Stimulated activated CD4-positive, alpha-beta T cell treated with anti-CD3 and anti-CD28 coated beads, Interleukin-4, amount 100 ng/mL, for 1 hour (primary cell): Measurements from ENCODE around the gene TSC22D2.
"Not testable (repeated sequence)": the region's sequence is repeated elsewhere in the genome, so short reads cannot be mapped to it uniquely, and the experiment has no call there.

Source experiments
- DNase-seq: peaks from one replicate; pipeline ENCODE4 v3.0.0-alpha.2; 2020

Gene TSC22D2

DNA sequence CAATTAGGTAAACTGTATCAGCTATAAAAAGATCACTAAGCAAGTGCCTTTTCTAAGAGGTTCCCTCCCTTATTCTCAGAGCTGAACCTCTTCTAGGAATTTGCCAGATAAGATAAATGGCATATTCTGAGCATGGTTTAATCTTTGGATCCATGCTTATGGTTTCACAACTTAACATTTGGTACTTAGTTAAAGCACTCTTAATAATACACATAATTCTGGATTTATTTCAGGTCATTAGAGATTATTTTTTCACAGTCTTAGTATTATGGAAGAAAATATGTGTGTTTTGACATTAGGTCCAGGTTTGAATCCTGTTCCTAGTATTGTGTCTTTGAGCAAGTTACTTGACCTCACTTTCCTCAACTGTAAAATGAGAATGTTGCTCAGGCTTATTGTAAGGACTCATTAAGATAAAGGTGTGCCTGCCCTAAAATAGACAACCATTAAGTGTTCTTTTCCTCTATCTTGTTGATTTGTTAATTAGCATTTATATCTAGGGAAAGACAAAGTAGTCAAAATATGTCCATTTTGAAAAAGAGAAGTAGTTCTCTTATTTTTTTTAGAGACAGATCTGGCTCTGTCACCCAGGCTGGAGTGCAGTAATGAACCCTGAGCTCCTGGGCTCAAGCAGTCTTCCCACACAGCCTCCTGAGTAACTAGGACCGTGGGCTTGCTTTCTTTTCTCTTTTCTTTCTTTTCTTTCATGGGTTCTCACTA lies 43.4 kb downstream of the TSC22D2 start:
- no peak for DNase-seq

DNA sequence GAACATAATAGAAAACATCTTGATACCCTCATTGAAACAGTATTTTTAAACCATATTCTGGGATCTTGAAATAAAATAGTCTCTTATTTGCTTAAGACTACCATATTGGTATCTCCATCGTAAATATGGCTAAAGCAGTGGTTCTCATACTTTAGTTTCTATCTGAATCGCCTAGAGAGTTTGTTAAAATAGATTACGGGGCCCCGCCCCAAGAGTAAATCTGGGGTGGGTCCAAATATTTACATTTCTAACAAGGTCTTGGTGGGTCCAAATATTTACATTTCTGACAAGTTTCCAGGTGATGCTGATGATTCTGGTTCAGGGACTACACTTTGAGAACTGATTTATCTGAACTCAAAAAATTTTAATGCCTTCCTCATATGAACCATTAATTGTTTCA lies 45.3 kb downstream of the TSC22D2 start:
- DNase-seq = no peak

DNA sequence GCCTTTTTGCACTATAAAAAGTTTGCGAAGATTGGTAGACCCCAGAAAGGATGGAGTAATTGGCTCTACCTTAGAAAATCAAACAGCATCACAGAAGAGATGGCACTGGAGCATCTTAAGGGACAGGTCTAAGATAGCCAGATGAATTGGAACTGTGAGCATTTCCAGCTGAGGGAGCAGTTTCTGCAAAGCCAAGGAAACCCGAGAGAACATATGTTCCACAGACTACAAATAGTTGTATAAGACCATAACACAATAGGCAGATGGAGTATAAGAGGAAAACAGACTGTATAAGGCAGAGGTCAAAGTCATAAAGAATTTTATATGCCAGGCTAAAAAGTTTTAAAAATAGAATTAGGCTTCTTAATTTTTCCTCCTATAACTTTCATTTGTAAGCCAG lies 46.0 kb downstream of the TSC22D2 start:
- DNase-seq = no peak

DNA sequence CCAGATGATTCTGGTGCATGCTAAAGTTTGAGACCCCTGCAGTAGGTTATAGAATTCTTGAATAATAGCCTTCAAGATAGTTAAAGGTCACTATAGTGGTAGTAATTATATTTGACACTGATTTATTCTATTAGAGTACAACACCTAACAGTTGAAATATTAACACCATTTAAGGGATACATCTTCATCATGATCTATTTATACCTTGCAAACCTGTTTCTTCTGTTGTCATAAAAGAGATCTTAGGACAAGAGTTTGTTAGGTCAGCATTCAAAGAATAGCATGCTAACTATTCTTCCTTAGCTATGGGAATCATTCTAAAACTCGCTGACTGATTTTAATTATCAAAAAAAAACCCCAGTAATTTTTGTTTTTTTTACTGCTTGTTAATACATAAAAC lies 46.5 kb downstream of the TSC22D2 start:
- no peak for DNase-seq

DNA sequence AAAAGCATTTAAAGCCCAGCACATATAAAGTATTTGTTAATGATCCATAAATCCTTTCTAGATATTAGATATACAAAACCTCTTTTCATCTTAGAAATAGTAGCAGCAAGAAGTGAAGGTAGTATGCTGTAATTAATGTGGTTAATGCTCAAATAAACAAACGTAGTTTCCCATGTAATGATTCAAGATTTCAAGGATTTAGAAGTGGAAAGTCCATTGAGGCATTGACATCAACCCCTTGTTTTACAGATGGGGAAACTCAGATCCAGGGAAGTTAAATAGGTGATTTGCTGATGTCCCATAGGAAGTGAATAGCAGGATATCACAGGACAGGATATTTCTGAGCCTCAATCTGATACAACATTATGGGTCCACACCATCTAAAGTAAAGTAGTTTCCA lies 47.2 kb downstream of the TSC22D2 start:
- no peak for DNase-seq

DNA sequence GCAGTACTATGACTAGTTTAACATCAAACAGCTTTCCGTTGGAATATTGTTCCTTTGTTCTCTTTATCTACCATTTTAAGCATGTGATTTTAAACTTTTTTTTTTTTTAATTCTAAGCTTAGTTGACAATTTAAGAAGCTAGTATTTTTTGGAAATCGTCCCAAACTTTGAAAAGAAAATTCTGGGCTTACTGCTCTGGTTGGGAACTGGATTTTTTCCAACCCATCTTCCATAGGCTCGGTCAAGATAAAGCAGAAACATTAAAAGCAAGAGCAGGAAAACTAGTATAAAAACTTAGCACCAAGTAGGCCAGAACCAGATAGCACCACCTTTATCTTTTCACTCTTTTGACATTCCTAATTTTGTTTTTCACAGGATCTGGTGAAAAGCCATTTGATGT lies 49.9 kb downstream of the TSC22D2 start:
- DNase-seq = no peak

DNA sequence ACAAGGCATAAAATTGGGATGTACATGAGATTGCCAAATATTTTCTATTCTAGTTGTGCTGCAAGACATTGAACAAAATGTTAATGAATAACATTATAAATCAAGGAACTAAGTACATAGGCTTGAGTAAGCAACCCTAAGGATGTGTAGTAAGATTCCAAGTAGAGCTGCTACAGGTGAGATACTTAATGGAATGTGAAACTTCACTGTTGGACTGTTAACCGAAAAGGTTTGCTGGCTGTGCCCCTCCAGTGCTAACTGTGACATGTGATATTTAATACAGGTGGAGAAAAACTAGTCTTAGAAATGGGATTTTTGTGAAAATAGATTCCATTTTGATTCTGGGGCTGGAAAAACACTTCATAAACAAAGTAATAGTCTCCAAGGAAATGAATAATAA lies 52.4 kb downstream of the TSC22D2 start:
- DNase-seq = no peak

DNA sequence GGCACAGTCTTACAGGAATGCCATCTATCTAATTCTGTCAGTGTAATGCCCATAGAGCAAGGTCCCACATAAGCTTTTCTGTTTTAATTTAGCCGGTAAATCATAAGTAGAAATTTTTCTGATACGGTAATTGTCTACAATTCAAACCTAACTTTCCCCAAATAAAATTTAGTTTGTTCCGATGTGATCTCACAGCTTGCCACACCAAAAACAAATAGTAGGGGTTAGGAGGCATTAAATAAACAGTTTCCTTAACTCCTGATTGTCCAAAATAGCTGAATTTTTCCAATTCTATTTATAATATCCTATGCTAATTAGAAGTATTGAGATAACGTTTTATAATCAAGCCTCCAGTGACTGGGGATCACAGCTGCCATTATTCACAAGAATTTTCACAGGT lies 53.3 kb downstream of the TSC22D2 start:
- no peak for DNase-seq

DNA sequence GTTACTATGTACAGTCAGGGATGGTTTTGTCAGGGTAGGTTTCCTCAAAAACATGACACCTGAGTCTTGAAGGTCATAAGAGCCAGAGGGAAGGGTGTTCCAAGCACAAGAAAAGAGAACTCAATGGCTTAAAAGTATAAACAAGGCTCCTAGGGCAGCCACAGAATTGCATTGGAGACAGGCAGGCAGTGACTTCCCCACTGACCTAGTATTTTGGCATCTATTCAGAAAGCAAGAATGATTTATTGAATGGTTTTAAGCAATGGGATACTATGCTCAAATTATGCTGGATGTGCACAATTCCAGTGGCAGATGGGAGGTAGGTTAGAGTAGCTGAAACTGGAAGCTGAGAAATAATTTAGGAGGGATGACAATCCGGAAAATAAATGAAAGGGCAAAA lies 54.0 kb downstream of the TSC22D2 start:
- DNase-seq = no peak

DNA sequence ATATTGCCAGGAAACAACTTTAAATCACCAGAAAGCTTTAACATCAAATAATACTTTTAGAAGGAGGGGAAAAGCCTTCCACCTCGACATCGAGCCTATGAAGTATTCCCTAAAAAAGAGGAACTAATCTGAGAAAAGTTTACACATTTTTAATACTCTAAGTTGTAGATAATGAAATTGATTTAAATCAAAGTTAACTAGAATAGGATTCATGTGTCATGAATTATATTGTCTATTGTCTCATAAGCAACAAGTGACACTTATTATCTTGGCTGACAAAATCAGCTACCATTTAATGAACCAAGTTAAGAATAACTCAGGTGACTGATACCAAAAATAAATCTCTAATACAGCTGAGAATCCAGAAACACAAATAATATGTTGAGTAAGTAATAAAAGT lies 56.6 kb downstream of the TSC22D2 start:
- no peak for DNase-seq

DNA sequence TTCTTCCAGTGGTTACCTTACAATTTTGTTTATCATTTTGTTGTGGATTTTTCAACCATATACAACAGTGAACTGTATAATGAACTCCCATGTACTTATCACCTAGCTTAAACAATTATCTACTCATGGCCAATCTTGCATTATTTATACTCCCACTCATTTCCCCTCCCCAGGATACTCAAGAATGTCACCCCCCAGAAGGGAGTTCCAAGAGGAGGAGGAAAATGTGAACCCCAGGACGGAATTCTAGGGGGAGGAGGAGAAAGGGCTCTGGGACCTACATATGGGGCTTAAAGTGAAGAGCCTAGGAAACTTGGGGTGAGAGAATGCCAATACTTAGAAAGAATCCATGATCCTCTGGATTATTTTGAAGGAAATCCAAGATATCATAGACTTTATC lies 59.3 kb downstream of the TSC22D2 start:
- no peak for DNase-seq

DNA sequence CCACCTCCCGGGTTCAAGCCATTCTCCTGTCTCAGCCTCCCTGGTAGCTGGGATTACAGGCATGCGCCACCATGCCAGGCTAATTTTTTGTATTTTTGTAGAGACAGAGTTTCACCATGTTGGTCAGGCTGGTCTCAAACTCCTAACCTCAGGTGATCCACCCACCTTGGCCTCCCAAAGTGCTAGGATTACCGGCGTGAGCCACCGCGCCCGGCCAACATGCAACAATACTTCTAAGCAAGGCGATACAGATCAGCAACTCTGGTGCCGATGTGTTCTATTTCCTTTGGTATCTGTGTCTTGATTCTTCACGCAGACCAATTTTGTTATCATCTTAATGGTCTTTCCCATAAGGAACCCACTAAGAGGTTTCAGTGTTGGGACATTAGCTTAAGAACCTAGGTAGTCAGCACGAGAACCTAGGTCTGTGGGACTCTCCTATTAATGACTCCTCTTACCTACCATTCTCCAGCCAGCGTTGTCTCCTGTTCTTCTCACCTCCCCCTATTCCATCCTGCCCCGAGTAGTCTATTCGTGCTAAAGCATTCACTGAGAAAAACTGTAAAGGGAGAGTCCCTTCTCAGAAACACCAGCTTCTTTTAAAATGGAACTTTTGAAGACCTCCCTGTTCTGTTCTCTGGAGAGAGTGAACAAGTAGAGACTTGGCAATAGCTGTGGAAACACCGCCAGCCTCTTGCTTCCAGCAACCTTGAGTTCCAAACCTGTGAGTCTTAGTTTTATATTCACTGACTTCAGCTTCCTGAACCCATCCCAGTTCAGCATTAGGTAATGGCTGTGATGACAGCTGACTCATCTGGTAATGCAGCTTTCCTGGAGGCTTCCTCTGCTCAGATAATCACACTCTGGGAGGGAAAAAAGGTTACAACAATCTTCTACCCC lies 61.2 kb downstream of the TSC22D2 start:
- DNase-seq = no peak

DNA sequence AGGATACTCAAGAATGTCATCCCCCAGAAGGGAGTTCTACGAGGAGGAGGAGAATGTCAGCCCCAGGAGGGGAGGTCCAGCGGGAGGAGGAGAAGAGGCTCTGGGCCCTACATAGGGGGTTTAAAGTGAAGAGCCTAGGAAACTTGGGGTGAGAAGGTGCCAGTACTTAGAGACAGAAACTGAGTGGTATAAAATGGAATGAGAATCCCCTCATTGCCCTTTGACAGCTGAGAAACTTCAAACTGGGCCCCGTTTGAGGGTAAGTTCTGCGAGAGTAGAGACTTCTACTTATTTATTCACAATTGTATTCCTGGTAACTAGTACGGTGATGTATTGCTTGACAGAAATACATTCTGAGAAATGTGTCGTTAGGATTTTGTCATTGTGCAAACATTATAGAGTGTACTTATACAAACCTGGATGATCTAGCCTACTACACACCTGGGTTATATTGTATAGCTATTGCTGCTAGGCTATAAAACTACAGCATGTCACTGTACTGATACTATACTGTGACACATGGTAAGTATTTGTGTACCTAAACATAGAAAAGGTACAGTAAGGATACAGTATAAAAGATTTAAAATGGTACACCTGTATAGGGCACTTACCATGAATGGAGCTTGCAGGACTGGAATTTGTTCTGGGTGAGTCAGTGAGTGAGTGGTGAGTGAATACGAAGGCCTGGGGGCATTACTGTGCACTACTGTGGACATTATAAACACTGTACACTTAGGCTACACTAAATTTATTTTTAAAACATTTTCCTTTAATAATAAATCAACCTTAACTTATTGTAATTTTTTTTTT lies 62.0 kb downstream of the TSC22D2 start:
- no peak for DNase-seq

DNA sequence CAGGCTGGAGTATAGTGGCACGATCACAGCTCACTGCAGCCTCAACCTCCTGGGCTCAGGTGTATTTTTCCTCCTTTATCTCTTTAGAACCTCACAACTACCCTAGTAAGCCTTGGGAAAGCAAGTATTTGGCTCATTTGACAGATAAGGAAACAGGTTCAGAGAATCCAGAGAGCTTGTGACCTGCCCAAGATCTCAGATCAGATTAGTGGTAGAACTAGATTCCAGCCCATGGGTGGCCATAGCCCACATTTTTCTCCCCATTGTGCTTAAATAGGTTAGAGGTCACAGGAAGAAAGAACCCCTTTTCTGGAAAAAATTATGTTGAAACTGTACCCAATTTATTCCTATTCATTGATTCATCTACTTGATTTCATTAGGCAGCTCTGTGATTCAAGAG lies 64.3 kb downstream of the TSC22D2 start:
- no peak for DNase-seq

DNA sequence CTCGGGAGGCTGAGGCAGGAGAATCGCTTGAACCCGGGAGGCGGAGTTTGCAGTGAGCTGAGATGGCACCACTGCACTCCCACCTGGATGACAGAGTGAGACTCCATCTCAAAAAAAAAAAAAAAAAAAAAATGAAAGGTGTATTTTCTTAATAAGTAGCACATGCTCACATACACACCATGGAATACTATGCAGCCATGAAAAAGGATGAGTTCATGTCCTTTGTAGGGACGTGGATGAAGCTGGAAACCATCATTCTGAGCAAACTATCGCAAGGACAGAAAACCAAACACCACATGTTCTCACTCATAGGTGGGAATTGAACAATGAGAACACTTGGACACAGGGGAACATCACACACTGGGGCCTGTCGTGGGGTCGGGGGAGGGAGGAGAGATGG lies 65.1 kb downstream of the TSC22D2 start:
- not testable (repeated sequence) for DNase-seq

DNA sequence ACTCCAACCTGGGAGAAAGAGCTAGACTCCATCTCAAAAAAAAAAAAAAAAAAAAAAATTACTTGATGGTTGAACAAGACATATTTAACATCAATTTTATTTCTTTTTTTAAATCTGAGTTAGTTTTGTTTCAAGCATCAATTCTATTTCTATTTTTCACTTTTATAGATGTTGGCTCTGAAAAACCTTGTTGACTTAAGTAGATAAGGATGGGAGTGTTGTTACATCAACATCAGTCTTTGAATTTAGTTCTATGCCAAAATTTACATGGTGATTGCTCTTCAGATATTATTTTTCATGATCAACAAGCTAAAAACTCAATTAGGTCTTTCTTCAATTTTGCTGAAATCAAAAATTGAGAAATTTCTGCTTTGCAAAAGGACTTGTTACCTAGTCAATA lies 71.3 kb downstream of the TSC22D2 start:
- no peak for DNase-seq

DNA sequence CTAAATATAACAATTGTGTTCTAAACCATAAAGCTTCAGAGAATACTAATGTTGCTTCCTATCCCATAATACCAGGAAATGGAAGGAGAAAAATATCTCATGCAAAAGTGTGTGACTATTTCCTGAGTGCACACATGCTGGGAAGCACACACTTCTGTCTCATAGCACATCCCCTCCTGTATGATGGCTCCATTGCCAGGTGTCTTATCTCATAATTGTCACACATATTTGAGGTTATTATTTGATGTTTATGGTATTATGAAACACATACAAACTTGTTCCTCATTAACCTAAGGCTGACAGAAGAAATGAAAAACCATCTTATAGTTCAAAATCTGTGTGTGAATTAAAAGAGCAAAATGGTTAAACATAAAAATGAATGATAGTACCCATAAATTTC lies 72.8 kb downstream of the TSC22D2 start:
- no peak for DNase-seq

DNA sequence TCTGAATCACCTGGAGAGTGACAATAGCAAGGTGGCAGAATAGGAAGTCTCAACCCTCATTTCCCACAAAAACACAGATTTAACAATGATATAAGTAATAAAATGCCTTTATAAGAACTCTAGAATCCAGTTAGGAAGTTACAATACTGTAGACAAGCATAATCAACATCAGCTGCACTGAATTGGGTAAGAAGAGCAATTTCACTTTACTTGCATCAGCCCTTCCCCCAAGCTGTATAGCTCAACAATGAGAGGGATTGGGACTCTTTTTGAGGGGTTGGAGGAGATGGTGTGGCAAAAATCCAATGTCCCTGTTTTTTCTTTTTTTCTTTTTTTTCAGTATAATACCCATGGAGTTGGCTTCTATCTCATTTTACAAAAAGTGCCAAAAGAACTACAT lies 75.1 kb downstream of the TSC22D2 start:
- DNase-seq = no peak

DNA sequence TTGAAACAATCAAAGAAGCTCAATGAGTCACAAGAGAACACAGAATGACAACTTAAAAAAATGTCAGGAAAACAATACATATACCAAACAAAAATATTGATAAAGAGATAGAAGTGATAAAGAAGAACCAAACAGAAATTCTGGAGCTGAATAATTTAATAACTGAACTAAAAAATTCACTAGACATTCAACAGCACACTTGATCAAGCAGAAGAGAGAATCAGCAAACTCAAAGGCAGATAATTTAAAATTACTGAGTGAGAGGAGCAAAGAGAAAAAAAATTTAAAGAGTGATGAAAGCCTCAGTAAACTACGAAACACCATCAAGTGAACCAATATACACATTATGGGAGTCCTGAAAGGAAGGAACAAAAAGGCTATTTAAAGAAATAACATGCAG lies 76.3 kb downstream of the TSC22D2 start:
- DNase-seq = no peak

DNA sequence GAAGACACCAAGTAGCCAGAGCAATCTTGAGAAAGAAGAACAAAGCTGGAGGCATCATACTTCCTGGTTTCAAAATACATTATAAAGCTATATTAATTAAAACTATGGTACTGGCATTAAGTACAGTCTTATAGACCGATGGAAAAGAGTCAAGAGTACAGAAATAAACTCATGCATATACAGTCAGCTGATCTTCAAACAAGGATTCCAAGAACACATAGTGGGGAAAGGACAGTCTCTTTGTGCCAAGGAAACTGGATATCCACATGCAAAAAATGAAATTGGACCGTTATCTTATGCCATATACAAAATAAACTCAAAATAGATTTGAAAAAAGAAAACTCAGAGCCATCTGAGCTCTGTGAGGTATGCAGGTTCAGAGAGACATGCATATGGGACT lies 80.8 kb downstream of the TSC22D2 start:
- DNase-seq = no peak

DNA sequence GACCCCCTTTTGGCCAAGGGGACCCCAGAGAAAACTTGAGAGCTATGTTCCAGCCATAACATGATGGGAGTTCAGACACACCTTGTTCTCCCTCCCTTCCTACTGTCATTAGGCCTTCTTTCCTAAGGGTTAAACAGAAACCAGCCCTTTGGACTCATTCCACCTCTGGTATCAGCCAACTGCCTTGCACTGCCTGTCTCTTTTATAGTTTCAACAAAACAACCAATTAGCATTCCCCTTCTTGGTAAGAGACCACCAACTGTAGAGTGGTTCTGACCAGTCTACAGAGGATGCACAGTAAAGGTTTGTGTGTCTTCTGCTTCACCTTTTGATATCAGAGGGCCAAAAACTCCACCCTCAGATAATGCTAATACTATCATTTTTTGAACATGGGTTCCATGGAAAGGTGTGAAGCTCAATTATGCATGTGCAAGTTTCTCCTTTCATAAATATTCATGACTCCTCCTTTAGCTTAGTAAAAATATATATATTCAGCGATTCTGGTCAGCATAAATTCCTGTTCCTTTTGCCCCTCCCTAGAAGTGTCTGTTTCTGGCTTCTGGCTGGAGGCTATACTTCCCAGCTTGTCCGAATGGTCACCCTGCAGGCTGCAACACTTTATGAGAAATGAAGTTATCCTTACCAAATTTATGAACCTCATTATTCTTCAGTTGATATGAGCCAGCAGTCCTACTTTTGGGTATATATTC lies 82.3 kb downstream of the TSC22D2 start:
- no peak for DNase-seq

DNA sequence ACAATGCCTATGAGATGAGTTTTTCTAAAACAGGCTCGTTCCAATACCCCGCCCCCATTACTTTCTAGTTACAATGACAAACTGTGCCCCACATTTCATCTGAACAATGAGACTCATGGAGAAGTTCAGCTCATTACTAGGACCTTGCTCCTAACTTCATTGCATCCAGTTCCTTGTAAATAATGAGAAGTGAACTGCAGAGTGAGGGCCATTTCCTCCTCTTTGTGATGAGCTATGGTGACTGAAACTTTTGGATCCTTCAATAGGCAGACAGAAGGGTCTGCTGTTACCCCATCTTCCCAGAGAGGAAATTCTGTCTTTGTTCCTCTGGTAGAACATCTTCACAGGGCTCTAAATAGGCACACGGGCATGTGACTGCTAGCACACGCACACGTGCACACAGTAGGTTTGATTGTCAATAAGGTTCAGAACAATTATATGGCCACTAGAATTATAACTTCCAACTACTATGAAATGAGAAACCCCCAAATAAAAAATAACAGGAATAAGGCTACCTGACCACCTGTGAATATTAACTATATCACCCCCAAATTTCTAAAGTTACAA lies 86.4 kb downstream of the TSC22D2 start:
- DNase-seq = no peak

DNA sequence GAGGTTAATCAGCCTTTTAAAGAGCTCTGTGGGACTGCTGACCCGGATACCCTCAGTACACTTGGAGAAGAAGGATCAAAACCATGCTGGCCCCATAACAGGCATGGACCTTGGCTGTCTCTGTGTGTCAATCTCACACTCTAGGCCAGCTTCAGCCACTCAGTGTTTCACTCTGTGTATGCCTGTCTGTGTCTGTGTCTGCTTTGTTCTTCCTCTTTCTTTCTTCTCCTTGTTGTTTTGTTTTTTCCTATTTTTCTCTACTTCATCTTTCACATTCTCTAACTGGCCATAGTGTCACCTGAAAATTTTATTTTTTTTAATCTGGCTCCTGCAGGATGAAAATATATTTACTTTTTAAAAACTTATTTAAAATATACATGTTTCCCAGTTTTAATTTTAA lies 87.1 kb downstream of the TSC22D2 start:
- no peak for DNase-seq
